Large intestine (tissue), 3 donors: ENCODE measurements around the gene TNPO3. TPM values are rescaled to one million over a fixed set of nuclear protein-coding genes. Genes with fewer than 3 reads are reported as not detected.
A peak's percentile ranks its signal among the peaks of the same experiment; 100 is the strongest.

Experiments used
- DNase-seq, 2 donors: peaks; one replicate each; pipeline versions ENCODE4 v3.0.0 to v3.0.0-alpha.2; 2013
- H3K27ac ChIP-seq: one replicate; pipeline ENCODE4 v1.5.1; 2013; ENCODE audit warnings: low read length
- H3K27me3 ChIP-seq: 2 replicates; pipeline ENCODE4 v1.6.1; 2013; ENCODE audit warnings: low read length; ENCODE audit not compliant: control insufficient read depth, insufficient read depth
- H3K36me3 ChIP-seq: 2 replicates; pipeline ENCODE4 v1.6.1; 2013; ENCODE audit warnings: low read length; ENCODE audit not compliant: control insufficient read depth, insufficient read depth
- H3K4me1 ChIP-seq: one replicate; pipeline ENCODE4 v1.6.1; 2013; ENCODE audit warnings: low read length; ENCODE audit not compliant: control insufficient read depth, insufficient read depth
- H3K4me3 ChIP-seq: one replicate; pipeline ENCODE4 v1.5.1; 2013; ENCODE audit warnings: low read length
- H3K9me3 ChIP-seq: one replicate; pipeline ENCODE4 v1.6.1; 2013; ENCODE audit warnings: mild to moderate bottlenecking, low read depth, low read length, moderate library complexity; ENCODE audit not compliant: control insufficient read depth
- WGBS: methylation state at CpG from one replicate; pipeline ENCODE4 v1.1.5; 2013; ENCODE audit warnings: low lambda C conversion rate; ENCODE audit not compliant: insufficient coverage; 5-methylcytosine and 5-hydroxymethylcytosine counted together
- polyA plus RNA-seq: library from polyadenylated mRNA; unstranded; fragments of 120-200 nt; gene quantifications from one replicate; pipeline ENCODE4 v1.2.1, GENCODE V29; 2013

The TNPO3 gene
- polyA plus RNA-seq, 1 donor = 32.1 TPM

- peaks cover 20% of the 10 kb centered on the region for H3K27me3 ChIP-seq
- H3K4me1 ChIP-seq = peaks cover 19% of the 10 kb centered on the region
- H3K27ac ChIP-seq = no peak overlapping the region
- no peaks in the 10 kb centered on the region for H3K36me3 ChIP-seq
- H3K9me3 ChIP-seq = no peaks in the 10 kb centered on the region
- H3K4me3 ChIP-seq = no peak overlapping the region
- WGBS = no CpG with 5 or more reads among the region's 7 CpGs
- no peak for DNase-seq
Measured at GRCh38 chr7:128939075-128939860, 115.6 kb downstream of the TNPO3 start.

- Histone ChIP-seq H3K36me3 (no peaks in the 10 kb centered on the region), H3K4me1 (peaks cover 19% of the 10 kb centered on the region), H3K9me3 (no peaks in the 10 kb centered on the region), H3K4me3 (peak overlapping the region; percentile 48), H3K27ac (no peak overlapping the region), H3K27me3 (peaks cover 20% of the 10 kb centered on the region)
- DNase-seq = peak; percentile 21 to 62
- WGBS = no CpG with 5 or more reads among the region's 30 CpGs
Measured at GRCh38 chr7:128938544-128939074, 116.3 kb downstream of the TNPO3 start.

DNA sequence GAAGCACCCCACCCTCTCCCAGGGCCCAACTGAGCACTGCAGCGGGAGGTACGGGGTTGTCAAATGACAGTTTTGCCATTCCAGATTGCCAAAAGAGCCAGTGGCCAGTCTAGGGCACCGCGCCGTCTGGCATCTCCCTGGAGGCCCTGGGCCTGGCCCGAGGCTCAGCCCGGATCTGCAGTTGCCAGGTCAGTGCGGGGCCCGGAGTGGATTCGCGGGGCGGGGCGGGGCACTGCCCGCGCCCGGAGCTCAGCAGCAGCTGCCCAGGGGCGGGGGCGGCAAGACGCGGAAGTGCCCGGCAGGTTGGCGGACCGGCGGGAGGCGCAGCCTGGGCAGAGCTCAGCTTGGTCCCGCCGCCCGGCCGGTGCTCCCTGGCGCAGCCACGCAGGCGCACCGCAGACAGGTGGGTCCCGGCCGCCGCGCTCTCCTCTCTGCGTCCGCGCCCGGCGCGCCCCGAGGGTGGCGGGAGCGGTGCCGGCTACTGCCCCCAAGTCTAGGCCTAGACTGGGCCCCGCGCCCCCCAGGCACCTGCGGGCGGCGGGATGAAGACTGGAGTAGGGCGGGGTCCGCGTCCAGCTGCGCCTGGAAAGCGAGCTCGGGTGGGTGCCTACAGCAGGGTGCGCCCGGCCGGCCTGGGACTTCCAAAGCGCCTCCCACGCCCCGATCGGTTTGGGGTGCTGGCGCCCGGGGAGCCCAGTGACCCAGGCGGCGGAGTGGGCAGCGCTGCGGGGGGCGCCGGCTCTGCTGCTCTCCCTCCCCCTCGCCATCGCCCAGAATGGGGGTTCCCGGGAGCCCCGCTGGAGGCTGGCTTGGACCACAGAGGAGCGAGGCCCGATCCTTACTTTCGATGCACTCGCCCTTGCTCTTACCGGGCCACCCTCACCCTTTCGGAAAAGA lies 117.0 kb downstream of the TNPO3 start, which contains the start of gene IRF5:
Gene IRF5 (plus strand): TSS at position 281 of the 897 bp plus-strand sequence. CDS start 4,155 bp downstream, outside the sequence.
- DNase-seq = peak; percentile 42 to 70
- no peaks in the 10 kb centered on the region for H3K9me3 ChIP-seq
- no CpG with 5 or more reads among the region's 83 CpGs for WGBS
- H3K4me3 ChIP-seq = peak within 1 kb of the TSS; percentile 48
- H3K36me3 ChIP-seq = no peaks in the 10 kb centered on the region
- H3K27me3 ChIP-seq = peaks cover 20% of the 10 kb centered on the region
- peaks cover 22% of the 10 kb centered on the region for H3K4me1 ChIP-seq
- H3K27ac ChIP-seq = no peak within 1 kb of the TSS

DNA sequence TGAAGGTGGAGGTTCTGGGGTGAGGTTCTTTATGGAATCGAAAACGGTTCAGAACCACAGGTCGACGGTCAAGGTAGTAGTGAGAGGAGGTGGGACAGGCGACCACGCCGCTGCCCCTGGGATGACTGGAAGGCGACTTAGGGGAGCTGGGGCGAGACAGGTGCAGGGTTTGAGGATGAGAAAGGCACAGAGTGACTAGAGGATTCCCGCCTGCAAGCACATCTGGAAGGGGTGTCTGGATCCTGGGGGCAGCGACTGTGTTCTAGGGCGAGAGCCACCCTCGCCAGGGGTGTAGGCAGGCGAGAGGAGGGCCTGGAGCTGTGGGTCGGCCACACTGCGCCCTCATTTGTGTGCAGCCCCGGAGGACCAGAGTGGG lies 117.7 kb downstream of the TNPO3 start:
- Histone ChIP-seq H3K4me3 (peak overlapping the region; percentile 1), H3K27ac (no peak overlapping the region), H3K36me3 (no peaks in the 10 kb centered on the region), H3K27me3 (peaks cover 20% of the 10 kb centered on the region), H3K4me1 (peaks cover 22% of the 10 kb centered on the region), H3K9me3 (no peaks in the 10 kb centered on the region)
- DNase-seq = no peak
- WGBS = 72% methylated on average over 4 of the region's 17 CpGs

GRCh38 chr7:128936798-128937197 lies 118.1 kb downstream of the TNPO3 start:
- no peak for DNase-seq
- no peaks in the 10 kb centered on the region for H3K36me3 ChIP-seq
- H3K27me3 ChIP-seq = peaks cover 20% of the 10 kb centered on the region
- H3K27ac ChIP-seq = no peak overlapping the region
- H3K4me3 ChIP-seq = no peak overlapping the region
- H3K9me3 ChIP-seq = no peaks in the 10 kb centered on the region
- peaks cover 22% of the 10 kb centered on the region for H3K4me1 ChIP-seq
- WGBS = 100% methylated on average over 1 of the region's 4 CpGs

- no CpG with 5 or more reads among the region's 6 CpGs for WGBS
- no peaks in the 10 kb centered on the region for H3K36me3 ChIP-seq
- peaks cover 22% of the 10 kb centered on the region for H3K4me1 ChIP-seq
- H3K9me3 ChIP-seq = no peaks in the 10 kb centered on the region
- DNase-seq = no peak
- H3K27ac ChIP-seq = no peak overlapping the region
- H3K27me3 ChIP-seq = peaks cover 20% of the 10 kb centered on the region
- H3K4me3 ChIP-seq = no peak overlapping the region
Measured at GRCh38 chr7:128935342-128935730, 119.6 kb downstream of the TNPO3 start.

DNA sequence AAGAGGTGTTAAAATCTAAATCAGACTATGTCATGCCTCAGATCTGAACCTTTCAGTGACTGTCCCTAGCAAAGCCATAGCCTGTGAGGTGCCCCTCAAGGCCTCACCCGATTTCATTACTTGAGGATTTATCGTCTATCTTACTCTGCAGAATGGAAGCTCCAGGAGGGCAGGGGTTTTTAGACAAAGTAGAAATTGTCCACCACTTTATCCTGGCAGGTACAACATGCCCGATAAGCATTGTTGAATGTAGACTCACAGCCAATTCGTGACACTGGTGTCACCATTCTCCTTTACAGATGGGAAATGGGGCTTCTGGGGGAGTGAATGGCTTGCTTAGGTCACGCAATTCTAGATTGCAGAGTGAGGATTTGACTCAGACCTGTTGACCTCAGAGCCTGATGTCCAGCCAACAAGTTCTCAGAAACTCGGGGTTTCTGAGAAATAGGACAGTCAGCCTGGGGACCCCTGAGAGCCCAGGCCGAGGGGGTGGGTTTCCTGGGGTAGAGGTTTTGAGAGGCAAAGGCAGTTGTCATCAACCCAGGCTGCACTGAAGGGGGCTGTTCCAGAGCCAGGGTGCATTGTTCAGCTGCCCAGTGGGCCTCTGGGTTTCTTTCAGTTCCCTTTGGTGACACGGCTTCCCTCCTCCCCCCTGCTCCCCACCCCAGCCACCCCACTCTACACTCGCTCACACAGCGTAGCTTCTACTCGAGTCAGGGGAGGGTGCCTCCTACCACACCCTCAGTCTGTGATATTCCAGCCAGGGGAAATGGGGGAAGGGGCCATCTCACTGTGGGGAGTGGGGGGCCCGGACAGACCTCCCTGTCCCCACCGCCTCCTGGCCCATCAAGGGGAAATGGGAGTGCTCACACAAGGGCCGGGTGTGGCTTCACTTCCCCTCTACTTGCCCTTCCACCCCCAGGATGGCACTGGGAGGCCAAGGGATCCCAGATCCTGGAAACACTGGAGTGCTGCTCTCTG lies 120.3 kb downstream of the TNPO3 start:
- Histone ChIP-seq H3K27ac (no peak overlapping the region), H3K4me1 (peaks cover 22% of the 10 kb centered on the region), H3K27me3 (peaks cover 19% of the 10 kb centered on the region), H3K36me3 (no peaks in the 10 kb centered on the region), H3K4me3 (no peak overlapping the region), H3K9me3 (no peaks in the 10 kb centered on the region)
- DNase-seq = no peak
- no CpG with 5 or more reads among the region's 14 CpGs for WGBS

DNA sequence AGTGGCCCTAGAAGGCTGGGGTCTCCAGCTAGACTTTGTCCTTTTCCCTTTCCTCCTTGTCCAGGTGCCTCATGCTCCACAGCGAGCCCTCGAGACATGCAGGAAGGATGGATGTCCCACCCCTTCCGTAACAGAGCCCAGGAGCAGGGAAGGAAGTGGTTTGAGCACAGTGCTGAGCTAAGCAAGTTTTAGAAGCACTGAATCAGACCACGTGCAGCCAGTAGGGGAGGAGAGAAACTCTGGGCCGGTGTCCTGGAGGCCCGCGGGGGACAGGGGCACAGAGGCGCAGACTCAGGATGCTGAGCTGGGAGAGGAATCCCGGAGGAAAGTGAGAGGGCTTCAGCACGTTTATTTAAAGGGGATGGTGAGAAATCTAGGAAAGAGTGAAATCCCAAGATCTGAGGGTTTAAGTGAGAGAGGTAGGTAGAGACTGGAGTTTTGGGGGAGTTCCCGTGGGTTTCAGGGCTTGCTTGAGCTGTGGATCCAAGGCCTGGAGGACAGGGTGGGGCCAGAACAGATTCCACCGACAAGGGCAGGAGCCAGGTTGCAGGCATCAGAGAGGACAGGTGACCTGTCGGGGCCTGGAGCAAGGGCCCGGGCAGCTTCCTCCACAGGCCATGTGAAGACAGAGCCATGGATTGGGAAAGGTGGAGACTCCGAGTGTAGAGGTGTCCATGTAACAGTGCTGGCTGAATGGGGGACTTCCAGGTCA lies 121.6 kb downstream of the TNPO3 start:
- no peaks in the 10 kb centered on the region for H3K9me3 ChIP-seq
- DNase-seq = peak in 1 of 2 donors; percentile 22
- WGBS = no CpG with 5 or more reads among the region's 15 CpGs
- H3K36me3 ChIP-seq = no peaks in the 10 kb centered on the region
- H3K4me3 ChIP-seq = no peak overlapping the region
- no peak overlapping the region for H3K27ac ChIP-seq
- peaks cover 8% of the 10 kb centered on the region for H3K27me3 ChIP-seq
- H3K4me1 ChIP-seq = peaks cover 22% of the 10 kb centered on the region

- H3K4me1 ChIP-seq = peaks cover 22% of the 10 kb centered on the region
- peaks cover 4% of the 10 kb centered on the region for H3K27me3 ChIP-seq
- no peaks in the 10 kb centered on the region for H3K36me3 ChIP-seq
- WGBS = no CpG with 5 or more reads among the region's 4 CpGs
- H3K27ac ChIP-seq = no peak overlapping the region
- no peak overlapping the region for H3K4me3 ChIP-seq
- DNase-seq = no peak
- H3K9me3 ChIP-seq = no peaks in the 10 kb centered on the region
Measured at GRCh38 chr7:128932862-128933179, 122.1 kb downstream of the TNPO3 start.
